H1 (cell line): ENCODE data around the gene SPAG5. TPM values are rescaled to one million over a fixed set of nuclear protein-coding genes. Genes with fewer than 3 reads are reported as not detected.

Source experiments
- TAF7 ChIP-seq: optimal IDR thresholded peaks from 2 replicates; pipeline ENCODE3; 2011; ENCODE audit warnings: low read depth, mild to moderate bottlenecking, inconsistent platforms, low read length, moderate library complexity, borderline replicate concordance
- polyA plus RNA-seq, 7 experiments: library from polyadenylated mRNA; depleted of rRNA in 3 of 7; stranded (reverse) in 5 of 7; unstranded in 2 of 7; fragments of >200 nt in 5 of 7; fragments of 200-250 nt in 2 of 7; gene quantifications; 1 replicate in 5 of 7; 2 replicates in 1 of 7; 4 replicates in 1 of 7; pipeline versions ENCODE4 v1.2.1 to v1.2.3, GENCODE V29; 2011 to 2013; ENCODE audit warnings: missing spikeins in 2 of 7, mixed read lengths in 2 of 7
- total RNA-seq: library from RNA; stranded (reverse); fragmentation: NEBNext Ultra II Directional; extraction: Animal tissue kit (Norgen Biotek cat#: 25700); gene quantifications from 2 replicates; pipeline ENCODE4 v1.2.1, GENCODE V29; 2021
- TF ChIP-seq, protein P1 (sequence below), 3 experiments: IDR thresholded peaks; 1 replicate in 2 of 3; 2 replicates in 1 of 3; pipeline versions ENCODE4 v1.5.1 to v1.6.1; 2011; ENCODE audit warnings: low read length in 3 of 3, mild to moderate bottlenecking in 3 of 3, inconsistent platforms in 2 of 3, low read depth in 1 of 3, moderate library complexity in 1 of 3; ENCODE audit not compliant: insufficient read depth in 1 of 3; ENCODE audit errors: control extremely low read depth in 1 of 3
- TF ChIP-seq, protein P2 (sequence below): IDR thresholded peaks from 2 replicates; pipeline ENCODE4 v1.6.1; 2011; ENCODE audit warnings: low read depth, mild to moderate bottlenecking, low read length; ENCODE audit not compliant: insufficient read depth

SPAG5 gene
- total and polyA plus RNA-seq, 2 of the 8 experiments (the other 6 are each of a cell fraction or from before 2014, with no cell fraction given): 57.1 to 129 TPM

DNA sequence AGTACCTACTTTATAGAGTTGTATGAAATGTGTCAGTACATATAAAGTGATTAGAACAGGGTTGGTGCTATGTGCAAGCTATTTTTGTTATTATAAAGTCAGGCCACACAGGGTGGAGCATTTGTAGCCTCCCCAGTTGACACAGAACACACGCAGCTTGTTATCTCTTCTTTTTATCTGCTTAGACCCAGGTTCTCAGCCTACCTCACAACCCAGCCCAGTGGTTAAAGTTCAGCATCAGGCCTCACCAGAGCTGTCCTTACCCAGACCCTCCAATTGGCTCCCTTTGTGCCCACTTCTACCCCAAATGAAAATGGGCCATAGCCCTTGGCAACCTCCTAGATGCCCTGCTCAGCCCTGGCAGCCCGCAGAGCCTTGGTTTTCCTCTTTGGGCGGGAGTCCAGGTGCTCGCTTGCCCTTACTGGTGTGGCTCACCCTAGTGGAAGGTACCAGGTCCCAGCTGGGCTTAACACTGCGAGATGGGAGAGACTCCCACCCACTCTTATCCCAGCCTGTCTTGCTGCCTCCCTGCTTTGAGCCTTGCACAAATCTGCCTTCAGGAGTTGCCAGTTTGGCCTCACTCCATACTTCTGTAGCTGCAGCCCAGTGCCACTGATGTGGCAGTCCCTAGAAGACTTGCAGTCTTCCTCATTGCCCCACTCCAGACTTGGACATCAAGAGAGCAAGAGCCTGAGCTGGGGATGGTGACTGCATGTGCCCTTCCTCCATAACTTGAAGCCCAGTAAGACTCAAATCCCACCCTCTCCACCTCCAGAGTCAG, 26.4 kb downstream of the SPAG5 start (continued):
- TF ChIP-seq, protein P1, sequence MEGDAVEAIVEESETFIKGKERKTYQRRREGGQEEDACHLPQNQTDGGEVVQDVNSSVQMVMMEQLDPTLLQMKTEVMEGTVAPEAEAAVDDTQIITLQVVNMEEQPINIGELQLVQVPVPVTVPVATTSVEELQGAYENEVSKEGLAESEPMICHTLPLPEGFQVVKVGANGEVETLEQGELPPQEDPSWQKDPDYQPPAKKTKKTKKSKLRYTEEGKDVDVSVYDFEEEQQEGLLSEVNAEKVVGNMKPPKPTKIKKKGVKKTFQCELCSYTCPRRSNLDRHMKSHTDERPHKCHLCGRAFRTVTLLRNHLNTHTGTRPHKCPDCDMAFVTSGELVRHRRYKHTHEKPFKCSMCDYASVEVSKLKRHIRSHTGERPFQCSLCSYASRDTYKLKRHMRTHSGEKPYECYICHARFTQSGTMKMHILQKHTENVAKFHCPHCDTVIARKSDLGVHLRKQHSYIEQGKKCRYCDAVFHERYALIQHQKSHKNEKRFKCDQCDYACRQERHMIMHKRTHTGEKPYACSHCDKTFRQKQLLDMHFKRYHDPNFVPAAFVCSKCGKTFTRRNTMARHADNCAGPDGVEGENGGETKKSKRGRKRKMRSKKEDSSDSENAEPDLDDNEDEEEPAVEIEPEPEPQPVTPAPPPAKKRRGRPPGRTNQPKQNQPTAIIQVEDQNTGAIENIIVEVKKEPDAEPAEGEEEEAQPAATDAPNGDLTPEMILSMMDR (IDR thresholded peaks at IDR 0.05; ENCODE audit: control extremely low read depth in 1 of 3, insufficient read depth in 1 of 3, low read depth in 1 of 3, low read length in 3 of 3): no peak
- TF ChIP-seq, protein P2, sequence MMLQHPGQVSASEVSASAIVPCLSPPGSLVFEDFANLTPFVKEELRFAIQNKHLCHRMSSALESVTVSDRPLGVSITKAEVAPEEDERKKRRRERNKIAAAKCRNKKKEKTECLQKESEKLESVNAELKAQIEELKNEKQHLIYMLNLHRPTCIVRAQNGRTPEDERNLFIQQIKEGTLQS: no peak
- no peak for TF ChIP-seq TAF7
